GM19324 (cell line): Measurements from ENCODE around the gene TMEM272.
"Not testable (repeated sequence)": the region's sequence is repeated elsewhere in the genome, so short reads cannot be mapped to it uniquely, and the experiment has no call there.

ENCODE experiments used
- ATAC-seq: cut with Tn5 transposase; IDR thresholded peaks from one replicate; pipeline ENCODE4 v1.9.1; 2021; ENCODE audit warnings: mild to moderate bottlenecking, moderate library complexity; ENCODE audit not compliant: unreplicated experiment, low FRiP score

Gene TMEM272

DNA sequence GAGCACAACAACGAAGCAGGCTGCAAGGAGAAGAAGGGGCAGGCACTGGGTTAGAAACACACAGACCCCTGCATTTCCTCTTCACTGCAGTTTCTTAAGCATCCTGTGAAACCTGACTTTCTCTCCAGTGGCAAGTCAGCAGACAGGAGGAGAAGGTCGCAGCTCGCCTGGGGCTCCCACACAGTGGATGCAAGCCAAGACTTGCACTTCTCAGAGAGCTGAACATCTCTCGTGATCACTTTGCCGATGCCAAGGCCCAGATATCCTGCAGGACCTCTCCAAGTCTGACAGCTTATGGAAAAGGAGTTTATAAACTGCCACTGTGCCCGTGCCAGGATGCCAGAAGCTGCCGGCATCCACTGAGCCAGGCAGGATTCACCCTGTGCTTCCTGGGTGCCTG, 18.4 kb downstream of the TMEM272 start:
- ATAC-seq: no peak

GRCh38 chr13:51825681-51826254, 19.2 kb downstream of the TMEM272 start:
- ATAC-seq: no peak

- no peak for ATAC-seq
Observed at GRCh38 chr13:51825165-51825592, 19.8 kb downstream of the TMEM272 start.

GRCh38 chr13:51824712-51825111, 20.3 kb downstream of the TMEM272 start:
- not testable (repeated sequence) for ATAC-seq

DNA sequence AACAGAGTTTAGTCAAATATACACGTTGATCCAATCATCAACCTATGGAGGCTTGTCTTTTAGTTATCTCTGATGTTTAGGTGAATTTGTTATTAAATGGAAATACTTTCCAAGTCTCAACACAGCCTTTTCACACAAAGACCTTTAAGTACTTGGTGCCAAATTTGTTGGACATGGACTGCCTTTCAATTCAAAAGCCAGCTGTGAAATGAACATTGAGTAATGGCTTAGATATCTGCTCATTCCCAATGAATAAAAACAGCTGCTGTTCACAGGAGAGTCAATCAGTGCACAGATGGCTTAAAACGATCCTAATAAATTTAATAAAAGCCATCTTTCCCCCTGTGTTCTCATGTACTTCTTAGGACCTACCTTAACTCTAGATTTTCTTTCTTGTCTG, 21.1 kb downstream of the TMEM272 start:
- no peak for ATAC-seq

- ATAC-seq: no peak
Observed at GRCh38 chr13:51823359-51823758, 21.6 kb downstream of the TMEM272 start.

DNA sequence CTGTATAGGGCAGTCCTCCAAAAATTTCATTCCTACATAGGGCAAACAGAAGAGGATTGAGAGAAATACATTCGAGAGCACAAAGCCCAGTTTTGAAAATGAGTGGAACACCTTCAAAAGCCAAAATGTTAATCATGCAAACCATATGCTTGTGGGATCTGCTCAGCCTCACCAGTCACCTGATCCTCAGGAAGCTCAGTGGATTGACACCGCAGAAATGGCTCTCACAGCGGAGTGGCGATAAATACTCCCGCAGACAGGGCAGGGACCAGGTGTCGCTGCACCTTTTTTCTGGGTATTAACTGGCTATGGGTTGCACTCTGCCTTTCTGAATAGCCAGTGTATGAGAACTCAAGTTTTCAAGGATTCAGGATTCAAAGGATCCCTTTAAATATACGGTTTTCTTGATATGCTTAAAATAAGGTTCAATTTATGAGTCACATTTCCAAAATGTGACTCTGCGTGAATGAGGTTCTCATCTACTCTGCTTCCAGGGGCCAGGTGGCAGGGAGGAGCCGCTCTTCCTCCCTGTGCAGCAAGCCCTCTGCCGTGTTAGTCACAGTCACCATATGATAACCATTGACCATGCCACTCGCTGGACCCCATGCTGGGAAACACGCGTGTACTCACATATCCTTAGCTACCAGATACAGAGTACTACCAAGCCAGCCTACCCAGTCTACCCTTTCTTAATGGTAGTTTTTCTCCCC, 22.7 kb downstream of the TMEM272 start:
- ATAC-seq: no peak

DNA sequence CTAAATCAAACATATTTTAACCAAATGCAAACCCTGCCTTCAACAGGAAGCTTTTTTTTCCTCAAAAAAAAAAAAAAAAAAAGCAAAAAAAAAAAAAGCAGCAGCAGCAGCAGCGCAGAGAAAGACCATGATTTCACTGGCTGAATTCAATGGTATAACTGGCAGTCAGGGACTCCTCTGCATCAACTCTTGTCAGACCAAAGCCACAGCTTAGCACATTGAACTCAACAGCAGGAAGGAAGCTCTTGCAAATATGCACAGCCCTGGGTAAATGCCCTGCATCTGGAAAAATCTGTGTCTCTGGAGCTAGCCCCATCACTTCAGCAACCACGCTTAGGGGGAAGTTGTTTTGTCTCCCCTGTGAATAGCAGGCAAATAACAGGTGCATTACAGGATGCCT, 23.4 kb downstream of the TMEM272 start:
- ATAC-seq: no peak

- ATAC-seq: no peak
Observed at GRCh38 chr13:51820016-51820597, 24.9 kb downstream of the TMEM272 start.

DNA sequence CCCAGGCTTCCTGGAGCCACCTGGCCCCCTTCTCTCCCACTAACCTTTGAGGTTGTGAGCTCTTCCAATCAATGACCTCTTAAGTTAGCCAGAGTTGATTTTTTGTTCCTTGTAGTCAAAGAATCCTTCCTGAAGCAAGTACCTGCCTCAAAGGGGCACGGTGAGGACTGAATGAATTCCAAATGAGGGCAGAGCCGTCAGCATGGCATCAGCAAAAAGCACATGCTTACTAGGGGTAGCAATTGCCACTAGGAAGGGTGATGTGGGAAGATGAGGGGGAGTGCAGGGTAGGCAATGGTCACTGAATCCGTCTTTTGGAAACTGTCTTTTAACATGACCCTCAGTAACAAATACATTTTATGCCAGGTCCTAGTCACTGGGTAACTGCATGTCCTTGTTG, 25.4 kb downstream of the TMEM272 start:
- no peak for ATAC-seq

- ATAC-seq: no peak
Observed at GRCh38 chr13:51818781-51819511, 26.0 kb downstream of the TMEM272 start.

- ATAC-seq: no peak
Observed at GRCh38 chr13:51818276-51818675, 26.7 kb downstream of the TMEM272 start.

- no peak for ATAC-seq
Observed at GRCh38 chr13:51817717-51818116, 27.3 kb downstream of the TMEM272 start.

GRCh38 chr13:51816604-51817249, 28.2 kb downstream of the TMEM272 start:
- ATAC-seq: no peak

- no peak for ATAC-seq
Observed at GRCh38 chr13:51815848-51816247, 29.1 kb downstream of the TMEM272 start.

DNA sequence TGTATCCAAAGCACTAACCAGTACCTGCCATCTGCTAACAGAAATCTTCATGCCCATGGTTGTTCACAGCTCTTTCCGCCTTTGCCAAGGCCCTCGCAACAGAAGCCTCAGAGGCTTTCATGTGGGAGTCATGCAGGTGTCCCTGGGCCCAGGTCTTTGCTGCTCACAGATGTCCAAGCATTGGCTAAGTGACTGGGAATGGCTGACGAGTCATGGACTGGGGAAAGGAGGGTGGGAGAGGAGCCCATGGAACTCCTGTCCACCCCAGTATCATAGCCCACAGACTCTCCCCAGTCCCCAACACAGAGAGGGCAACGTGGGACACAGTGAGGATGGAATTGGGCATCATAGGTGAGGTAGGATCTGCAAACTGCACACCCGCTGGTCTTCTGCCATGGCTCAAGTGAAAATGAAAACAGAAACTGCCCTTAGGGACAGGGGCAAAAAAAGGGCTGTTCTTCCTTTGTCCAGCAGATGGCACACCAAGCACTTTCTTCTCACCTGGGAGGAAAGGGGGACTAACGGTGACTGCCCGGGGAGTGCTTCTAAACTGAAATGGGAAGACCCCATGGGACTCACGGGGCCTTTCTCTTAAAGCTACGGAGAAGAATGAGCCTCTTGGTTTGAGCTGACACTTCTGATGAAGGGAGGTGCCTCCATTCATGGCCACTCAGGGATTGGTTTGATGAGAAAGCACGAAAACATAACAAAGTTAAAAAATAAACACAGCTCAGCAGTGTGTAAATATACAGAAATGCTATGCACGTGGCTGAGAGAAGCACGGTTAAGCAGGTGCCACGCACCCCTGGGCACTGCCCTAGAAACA, 29.9 kb downstream of the TMEM272 start:
- ATAC-seq: peak; percentile 75

DNA sequence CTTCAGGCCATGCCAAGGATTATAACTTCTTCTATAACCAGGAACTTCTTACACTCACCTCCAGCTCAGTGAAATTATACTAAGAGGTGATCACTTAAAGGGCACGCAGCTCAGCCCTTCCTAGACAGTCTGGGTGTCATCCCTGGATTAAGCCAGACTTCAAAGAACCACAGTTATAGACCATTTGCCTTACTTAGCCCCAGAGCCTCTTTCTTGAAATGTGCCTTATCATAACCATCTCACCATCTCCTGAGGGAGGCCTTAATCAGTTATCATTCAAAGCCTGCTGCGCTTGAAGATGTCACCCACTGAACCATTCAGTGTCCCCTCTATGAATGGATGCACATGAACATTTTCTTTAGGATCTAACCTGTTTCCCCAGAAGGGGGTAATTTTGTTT, 30.9 kb downstream of the TMEM272 start:
- no peak for ATAC-seq

DNA sequence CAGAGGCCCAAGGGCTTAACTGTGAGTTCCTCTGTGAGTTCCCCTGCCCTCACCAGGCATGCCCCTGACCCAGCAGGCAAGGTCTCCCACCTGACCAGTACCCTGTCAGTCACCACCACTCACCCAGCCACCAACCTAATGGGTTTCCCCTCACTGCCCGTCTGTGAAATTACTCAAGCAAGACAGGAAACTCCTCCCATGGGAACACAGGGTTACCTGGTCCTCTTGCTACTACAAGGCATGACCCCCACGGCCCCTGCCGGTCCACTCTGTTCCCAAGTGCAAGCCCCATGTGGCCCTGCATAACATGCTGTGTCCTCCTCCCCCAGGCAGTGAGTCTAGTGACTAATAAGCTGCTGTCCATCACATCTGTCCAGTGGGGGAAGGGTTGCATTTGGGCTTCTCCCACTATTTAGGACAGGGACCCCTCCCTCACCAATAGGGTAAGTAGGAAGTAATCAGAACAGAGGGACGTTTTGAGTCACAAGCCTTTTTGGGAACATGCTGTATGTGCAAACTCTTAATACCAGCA, 33.0 kb downstream of the TMEM272 start:
- ATAC-seq: no peak

- ATAC-seq: no peak
Observed at GRCh38 chr13:51811046-51811445, 33.9 kb downstream of the TMEM272 start.

DNA sequence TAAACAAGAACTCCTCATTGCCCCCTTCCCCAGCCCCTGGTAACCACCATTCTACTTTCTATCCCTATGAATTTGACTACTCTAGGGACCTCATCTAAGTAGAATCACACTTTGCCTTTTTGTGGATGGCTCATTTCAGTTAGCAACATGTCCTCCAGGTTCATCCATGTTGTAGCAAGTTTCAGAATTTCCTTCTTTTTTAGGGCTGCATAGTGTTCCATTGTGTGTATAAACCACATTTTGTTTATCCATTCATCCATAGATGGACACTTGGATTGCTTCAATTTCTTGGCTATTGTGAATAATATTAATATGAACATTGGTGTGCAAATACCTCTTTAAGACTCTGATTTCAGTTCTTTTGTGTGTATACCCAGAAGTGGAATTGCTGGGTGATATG, 36.2 kb downstream of the TMEM272 start:
- ATAC-seq: no peak
